OCI-LY3 (cell line): ENCODE results near the gene VPS41.

Source experiments
- CTCF ChIP-seq: fragments of 200-600, 300-600 bp; sonication (generic); IDR thresholded peaks from 2 replicates; pipeline ENCODE4 v1.5.1; 2014; ENCODE audit warnings: antibody characterized with exemption, low read length, low read depth
- EZH2phosphoT487 ChIP-seq: fragments of 200-600 bp; shearing (Covaris generic); IDR thresholded peaks from 2 replicates; pipeline ENCODE4 v1.6.1; 2018; ENCODE audit warnings: antibody characterized with exemption, mixed run types, low read depth

DNA sequence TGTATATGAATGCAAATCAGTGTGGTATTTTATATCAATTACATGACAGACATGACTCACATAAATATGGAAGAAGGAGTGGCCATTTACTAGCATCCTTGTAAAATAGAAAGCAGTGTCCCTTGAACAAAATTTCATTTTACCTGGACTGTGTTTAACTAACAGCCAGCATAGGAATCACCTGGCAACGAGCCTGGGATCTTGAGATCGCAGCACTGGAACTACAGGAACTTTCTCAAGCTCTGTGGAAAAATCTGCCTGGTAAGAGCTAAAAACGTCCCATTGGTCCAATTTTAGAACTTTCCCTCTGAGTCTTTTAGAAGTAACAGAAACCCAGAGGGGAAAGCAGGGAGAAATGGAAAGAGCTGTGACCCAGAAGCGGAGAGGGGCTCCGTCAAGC, 208.9 kb downstream of the VPS41 start:
- TF ChIP-seq CTCF (no peak), EZH2phosphoT487 (no peak)
